ENCODE results near the gene SLC39A11.

The SLC39A11 gene

DNA sequence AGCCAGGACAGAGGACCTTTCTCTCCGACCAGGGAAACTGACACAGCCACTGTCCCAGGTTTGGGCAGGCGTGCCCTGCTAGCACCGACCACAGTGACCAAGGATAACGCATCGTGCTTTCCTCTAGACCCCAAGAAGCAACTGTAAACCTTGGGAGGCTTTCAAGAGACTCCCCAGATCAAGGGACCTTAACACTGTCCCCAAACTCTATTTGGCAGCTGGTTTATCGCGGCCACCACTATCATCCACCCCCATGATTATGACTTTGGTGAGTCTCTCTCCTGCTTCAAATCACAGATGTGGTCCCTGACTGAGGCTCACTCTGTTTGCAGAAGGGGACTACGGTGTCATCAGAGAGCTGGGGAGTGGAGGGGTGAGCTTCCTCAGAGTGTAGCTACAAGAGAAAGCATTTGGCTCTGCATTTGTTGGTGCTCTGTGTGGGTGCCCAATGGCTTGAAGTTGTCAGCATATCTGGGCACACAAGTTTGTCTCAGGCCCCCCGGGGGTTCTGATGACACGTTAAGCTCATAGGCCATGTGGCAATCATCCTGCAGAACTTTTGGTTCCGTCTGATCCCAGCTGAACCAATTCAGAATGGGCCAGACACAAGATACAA lies 408.0 kb downstream of the SLC39A11 start:
- DNase-seq (ENCODE audit: low read depth in 2 of 2), result no peak

DNA sequence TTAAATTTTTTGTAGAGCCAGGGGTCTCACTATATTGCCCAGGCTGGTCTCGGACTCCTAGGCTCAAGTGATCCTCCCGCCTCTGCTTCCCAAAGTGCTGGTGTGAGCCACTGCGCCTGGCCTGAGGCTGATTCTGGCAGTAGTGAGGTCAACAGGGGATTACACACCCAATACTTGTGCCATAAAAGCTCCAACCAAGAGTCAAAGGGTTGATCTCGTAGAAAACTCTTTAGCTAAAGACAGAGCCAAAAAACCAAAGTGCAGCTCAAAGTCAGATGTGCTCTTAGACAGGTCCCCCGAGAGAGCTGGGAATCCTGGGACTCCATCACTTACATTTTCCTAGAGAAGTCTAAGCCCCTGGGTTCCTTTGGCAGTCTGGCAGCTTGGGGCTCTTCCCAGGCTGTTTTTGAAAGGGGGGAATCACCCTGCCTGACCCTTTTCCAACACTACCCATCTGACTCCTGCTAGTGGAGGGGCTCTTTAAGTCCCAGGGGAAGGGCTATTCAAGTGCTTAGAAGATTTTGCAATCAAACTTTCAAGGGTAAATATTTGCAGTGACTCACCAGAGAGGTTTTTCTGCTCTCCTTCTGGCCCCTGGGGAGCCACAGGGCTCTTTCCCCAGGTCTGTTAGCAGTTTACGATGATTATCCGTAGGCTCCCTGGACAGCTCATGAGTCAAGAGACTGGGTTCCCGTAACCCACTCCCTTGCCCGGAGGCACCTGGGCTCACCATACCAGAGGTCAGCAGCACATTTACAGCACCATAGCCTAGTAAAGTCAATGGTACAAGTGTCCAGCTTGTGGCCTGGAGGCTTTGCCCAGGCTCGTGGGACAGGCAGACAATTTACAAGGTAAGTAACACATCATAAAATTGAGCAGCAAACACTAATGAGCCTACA lies 408.7 kb downstream of the SLC39A11 start:
- DNase-seq (ENCODE audit: low read depth in 2 of 2), result no peak

DNA sequence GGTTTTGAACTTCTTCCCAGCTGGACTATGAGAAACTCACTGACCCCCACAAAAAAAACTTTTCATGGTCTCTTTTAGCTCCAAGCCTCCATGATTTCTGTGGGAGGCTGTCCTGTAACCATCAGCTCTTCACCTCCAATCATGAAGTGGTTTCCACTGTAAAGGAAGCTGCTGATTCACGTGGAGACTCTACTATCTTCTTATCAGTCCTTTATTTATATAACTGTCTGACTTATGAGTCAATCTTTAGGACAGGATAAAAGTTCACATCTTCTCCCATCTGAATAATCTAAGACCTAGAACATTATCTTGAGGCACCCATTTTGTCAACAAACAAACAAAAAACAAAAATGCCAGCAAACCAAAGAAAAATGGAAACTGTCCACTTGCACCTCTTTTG lies 409.9 kb downstream of the SLC39A11 start:
- no peak for DNase-seq (ENCODE audit: low read depth in 2 of 2)

DNA sequence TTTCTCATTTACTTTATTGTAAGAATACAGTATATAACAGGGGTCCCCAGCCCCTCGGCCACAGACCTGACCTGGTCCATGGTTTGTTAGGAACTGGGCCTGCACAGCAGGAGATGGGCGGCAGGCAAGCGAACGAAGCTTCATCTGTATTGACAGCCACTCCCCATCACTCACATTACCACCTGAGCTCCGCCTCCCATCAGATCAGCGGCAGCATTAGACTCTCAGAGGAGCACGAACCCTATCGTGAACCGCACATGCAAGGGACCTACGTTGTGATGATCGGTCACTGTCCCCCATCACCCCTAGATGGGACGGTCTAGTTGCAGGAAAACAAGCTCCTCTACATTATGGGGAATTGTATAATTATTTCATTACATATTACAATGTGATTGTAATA lies 410.6 kb downstream of the SLC39A11 start:
- no peak for DNase-seq (ENCODE audit: low read depth in 2 of 2)

DNA sequence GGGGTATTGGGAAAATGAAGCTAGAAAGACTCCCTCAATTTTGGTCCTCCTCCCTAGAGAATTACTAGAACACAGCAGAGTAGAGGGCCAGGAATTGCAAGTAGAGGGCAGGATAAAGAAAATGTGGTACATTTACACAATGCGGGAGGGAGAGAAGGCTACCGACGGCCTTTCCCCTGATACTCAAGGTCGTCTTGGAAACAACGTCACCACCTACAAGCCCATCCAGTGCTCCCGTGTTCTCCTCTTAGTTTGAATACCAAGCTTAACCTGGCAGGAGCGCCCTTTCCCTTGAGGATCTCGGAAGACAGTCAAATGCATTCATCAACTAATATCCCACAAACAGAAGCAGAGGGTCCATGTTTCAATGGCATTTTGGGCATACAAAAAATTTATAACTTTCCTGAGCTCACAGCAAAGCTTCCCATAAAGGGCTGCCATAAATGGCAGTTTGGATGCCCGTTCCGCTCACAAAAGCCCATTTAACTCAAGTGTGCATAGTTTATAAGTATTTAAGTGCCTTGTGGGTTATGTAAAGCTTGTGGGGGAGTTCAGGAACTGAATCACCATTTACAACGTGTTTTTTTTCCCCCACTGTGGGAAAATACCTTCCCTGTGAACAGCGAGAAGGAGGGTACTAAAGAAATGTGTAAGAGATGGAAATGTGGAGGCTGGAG lies 414.6 kb downstream of the SLC39A11 start:
- DNase-seq (ENCODE audit: low read depth in 2 of 2), result no peak

GRCh38 chr17:72677108-72677507 lies 415.4 kb downstream of the SLC39A11 start:
- DNase-seq (ENCODE audit: low read depth in 2 of 2), result no peak

GRCh38 chr17:72672729-72673128 lies 419.8 kb downstream of the SLC39A11 start:
- no peak for DNase-seq (ENCODE audit: low read depth in 2 of 2)

DNA sequence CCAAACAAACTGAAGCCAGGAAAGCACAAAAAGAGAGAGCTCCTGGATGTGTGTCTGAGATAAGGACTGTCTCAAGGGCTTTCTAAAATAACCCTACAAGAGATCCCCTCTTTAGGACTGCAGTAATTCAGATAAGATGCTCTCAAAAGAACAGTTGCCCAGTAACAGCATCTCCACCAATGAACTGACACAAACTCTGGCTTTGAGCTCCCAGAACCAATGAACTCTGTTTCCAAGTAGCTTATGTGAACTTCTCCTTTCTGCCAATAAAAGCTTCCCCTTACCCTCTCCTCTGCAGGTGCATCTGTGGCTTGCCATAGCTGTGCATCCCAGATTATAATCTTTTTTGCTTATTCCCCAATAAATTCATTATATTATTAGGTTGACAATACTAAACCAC lies 421.5 kb downstream of the SLC39A11 start:
- no peak for DNase-seq (ENCODE audit: low read depth in 2 of 2)

DNA sequence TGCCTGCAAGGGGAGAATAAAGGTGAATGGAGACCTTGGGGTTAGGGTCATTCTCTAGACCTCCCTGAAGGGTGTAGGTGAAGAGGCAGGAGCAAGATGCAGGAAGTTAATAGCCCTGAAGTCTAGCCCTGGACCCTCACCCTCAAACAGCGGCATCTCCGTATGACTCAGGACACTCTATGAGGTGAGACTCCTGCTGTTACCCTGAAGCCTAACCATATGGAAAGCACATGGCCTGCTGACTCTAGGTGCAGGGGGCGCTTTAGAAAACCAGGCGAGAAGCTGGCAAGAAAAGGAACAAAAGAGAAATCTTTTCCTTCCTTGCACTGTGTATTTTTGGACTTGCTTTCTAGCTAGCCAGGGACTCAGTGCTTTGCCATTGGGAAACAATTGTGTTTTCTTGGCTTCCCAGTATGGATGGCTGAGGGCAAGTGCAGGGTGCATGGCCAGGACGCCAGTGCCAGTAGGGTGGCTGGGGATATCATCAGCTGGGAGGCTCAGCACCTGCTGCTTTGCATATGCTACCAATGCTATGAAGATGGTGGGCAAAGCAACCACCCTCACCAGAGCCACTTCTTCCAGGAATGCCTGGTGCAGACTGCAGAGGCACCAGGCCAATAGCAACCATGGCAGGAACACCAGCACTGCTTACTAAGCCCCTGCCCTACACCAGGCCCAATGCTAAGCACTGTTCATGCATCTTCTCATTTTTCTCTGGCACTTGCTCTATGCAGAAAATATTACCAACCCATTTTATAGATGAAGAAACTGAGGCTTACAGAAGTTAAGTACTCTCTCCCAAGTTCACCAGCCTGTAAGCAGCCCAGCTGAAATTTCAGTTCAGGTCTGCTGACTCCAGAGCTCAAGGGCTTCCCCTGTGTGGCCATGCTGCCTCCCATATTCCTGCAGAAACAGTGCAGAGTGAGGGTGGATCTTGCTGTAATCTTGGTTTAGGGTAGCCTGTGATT lies 425.1 kb downstream of the SLC39A11 start:
- DNase-seq (ENCODE audit: low read depth in 2 of 2), result no peak

DNA sequence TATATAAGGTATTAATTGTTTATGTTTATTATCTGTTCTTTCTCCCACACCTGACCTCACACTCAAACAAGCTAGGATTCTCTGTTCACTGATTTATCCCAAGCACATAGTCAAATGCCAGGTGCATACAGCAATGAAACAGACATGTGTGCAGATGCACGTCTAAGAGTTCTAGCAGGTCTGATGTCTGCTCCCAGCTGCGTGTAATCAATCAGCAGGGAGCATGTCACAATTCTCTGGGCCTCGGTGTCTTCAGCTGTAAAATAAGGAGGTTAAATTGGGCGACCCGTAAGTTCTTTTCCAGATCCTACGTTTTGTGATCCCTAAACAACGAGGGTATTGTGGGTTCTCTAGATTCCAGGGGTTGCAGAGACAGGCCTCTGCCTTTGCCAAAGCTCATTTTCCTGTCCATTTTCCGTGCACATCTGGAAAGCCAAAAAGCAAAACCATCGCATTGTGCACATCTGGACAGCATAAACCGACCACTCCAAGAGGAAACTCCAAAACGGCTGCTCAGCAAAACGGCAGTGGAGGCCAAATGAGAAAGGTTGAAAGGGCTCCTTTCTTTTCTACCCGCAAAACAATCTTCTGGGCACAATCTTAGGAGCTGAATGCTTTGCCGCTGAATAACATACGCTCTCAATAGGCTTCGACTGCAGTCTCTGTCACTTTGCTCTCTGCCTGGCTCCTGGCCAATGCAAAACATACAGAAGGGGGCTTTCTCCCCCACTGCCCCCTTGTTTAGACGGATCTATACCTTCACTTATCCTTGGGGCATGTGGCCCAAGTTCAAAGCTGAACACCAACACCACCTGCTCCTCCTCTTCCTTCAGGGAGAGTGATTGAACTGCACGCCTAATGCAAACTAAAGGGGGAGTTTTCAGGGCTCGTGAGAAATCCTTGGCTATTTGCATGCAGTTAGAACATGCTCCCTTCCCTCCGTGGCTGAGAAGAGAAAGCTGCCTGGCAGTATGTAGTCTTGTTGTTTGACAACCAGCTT lies 426.3 kb downstream of the SLC39A11 start:
- DNase-seq (ENCODE audit: low read depth in 2 of 2), result no peak

DNA sequence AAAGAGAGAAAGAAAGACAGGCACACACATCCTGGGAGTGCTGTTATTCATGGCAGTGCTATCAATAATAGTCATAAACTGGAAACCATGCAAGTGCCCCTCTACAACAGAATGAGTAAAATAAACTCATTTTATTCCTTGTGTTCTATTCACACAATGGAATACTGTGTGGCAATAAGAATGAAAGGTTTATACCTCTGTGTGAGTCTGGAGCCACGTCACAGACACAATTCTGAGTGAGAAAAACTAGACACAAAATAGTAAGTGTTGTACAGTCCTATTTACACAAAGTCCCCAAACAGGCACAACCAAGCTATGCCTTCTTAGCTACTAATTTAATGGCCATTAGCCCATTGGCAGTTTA lies 429.7 kb downstream of the SLC39A11 start:
- DNase-seq (ENCODE audit: low read depth in 2 of 2), result no peak

GRCh38 chr17:72661945-72662826 lies 430.3 kb downstream of the SLC39A11 start:
- no peak for DNase-seq (ENCODE audit: low read depth in 2 of 2)

GRCh38 chr17:72661116-72661944 lies 431.2 kb downstream of the SLC39A11 start:
- DNase-seq (ENCODE audit: low read depth in 2 of 2), result no peak

DNA sequence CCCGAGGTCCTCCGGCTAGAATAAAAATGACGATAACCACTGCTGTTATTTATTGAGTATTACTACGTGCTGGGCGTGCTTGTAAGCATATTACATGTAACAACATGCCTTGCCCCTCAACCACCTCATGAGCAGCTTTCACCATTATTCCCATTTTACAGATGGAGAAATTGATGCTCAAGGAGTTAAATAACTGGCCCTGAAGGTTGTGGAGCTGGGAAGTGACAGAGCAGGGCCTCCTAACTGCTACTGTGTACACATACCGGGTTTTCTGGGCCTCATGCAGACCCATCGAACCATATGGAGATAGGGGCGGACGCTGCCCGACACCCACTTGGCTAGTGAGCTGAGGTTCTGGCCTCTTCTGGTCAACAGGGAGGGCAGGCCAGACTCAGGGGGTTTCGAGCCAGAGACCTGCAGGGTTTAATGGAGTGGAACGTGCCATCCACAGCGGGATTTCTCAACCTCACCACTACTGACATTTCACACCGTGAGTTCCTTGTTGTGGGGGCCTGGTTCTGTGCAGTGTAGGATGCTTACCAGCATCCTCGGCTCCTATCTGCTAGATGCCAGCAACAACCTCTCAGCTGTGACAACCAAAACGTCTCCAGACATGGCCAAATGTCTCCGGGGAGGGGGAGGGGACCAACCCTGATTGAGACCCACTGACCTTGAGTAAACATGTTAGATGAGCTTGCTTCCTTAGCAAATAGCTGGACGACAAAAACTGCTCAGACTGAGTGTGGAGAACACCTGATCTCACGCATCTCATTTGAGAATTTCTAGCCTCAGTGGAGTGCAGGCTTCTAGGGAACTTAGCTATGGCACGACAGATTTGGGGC lies 432.0 kb downstream of the SLC39A11 start:
- DNase-seq (ENCODE audit: low read depth in 2 of 2), result no peak

DNA sequence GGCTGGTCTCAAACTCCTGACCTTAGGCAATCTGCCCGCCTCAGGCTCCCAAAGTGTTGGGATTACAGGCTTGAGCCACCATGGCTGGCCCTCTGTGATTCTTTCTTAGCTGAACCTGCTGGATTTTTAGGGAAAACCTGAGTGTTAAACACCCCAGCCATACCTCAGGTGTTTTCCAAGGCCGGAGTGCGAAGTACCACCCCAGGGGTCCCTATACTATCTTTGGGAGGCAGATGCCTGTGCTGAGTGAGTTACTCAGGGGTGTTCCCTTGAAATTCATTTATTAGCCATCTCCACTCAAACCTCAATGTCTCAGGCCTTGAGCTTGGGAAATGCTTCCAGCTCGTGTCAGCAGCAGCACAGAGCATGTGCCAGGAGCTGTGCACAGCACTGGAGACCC lies 432.7 kb downstream of the SLC39A11 start:
- DNase-seq (ENCODE audit: low read depth in 2 of 2), result no peak

- DNase-seq (ENCODE audit: low read depth in 2 of 2), result no peak
Observed at GRCh38 chr17:72658675-72659074, 433.8 kb downstream of the SLC39A11 start.

GRCh38 chr17:72657467-72658317 lies 434.8 kb downstream of the SLC39A11 start:
- no peak for DNase-seq (ENCODE audit: low read depth in 2 of 2)
